Nephron (organoid): ENCODE measurements around the gene SRBD1.

Experiments used
- H3K27ac Mint-ChIP-seq, 3 experiments: 2 replicates each; pipeline ENCODE4 v1.8.0; 2020; ENCODE audit warnings: mixed read lengths in 3 of 3, mild to moderate bottlenecking in 2 of 3, moderate library complexity in 1 of 3
- H3K27me3 Mint-ChIP-seq: 2 replicates; pipeline ENCODE4 v1.8.0; 2021; ENCODE audit warnings: low read depth, mild to moderate bottlenecking, moderate library complexity, mixed read lengths
- H3K36me3 Mint-ChIP-seq: 2 replicates; pipeline ENCODE4 v1.8.0; 2020; ENCODE audit warnings: low read depth, mixed read lengths
- H3K4me1 Mint-ChIP-seq: 2 replicates; pipeline ENCODE4 v1.8.0; 2020; ENCODE audit warnings: mixed read lengths
- H3K4me3 Mint-ChIP-seq, 3 experiments: 2 replicates each; pipeline ENCODE4 v1.8.0; 2020; ENCODE audit warnings: mild to moderate bottlenecking in 3 of 3, mixed read lengths in 3 of 3, moderate library complexity in 2 of 3
- H3K9me3 Mint-ChIP-seq: 2 replicates; pipeline ENCODE4 v1.8.0; 2020; ENCODE audit warnings: mixed read lengths
- TF ChIP-seq, protein P1 (sequence below), 3 experiments: fragments of 200-600 bp; sonication (generic); IDR thresholded peaks; one replicate each; pipeline ENCODE4 v1.5.0; 2021; ENCODE audit warnings: antibody characterized with exemption in 3 of 3; ENCODE audit not compliant: unreplicated experiment in 3 of 3

Gene SRBD1

DNA sequence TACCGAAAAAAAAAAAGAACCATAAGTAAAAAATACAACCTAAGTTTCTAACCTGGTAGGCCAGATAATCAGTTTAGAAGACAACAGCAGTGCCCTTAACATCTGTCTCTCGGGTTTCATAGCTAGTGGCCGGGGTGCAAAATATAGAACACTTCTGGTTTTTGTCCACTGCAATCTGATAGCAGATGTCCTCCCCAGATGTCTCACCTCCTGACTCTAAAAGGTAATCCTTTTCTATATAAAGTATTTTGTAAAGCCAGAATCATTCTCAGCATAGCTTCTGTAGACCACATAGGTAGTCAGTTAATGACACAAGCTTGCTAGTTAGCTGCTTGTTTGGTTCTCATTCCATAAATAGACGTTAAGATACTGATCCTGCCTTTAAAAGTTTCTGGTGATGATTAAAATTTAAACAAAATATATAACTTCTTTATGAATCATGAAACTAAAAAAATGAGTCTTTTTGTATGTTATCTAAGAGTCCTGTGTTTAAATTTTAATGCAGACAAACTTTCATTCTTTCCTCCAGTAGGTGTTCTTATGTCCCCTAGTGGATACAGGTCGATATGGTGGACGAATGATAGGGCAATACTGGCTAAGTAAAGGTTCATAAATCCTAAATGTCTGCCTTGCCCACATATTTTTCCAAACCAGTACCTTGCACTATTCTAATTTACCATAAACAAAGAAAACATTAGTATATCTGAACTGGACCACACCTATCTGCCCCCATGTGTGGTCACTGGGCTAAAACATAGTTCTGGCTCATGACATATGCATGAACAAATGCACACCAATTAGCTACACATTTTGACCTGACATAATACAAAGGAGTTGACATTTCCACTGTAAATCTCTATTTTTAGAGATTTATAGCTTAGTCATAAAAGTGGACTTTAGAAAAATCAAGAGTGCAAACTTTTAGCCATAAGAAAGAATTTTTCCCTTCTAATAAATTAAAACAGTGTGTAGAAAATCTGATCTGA lies 171.0 kb downstream of the SRBD1 start:
- TF ChIP-seq, protein P1, sequence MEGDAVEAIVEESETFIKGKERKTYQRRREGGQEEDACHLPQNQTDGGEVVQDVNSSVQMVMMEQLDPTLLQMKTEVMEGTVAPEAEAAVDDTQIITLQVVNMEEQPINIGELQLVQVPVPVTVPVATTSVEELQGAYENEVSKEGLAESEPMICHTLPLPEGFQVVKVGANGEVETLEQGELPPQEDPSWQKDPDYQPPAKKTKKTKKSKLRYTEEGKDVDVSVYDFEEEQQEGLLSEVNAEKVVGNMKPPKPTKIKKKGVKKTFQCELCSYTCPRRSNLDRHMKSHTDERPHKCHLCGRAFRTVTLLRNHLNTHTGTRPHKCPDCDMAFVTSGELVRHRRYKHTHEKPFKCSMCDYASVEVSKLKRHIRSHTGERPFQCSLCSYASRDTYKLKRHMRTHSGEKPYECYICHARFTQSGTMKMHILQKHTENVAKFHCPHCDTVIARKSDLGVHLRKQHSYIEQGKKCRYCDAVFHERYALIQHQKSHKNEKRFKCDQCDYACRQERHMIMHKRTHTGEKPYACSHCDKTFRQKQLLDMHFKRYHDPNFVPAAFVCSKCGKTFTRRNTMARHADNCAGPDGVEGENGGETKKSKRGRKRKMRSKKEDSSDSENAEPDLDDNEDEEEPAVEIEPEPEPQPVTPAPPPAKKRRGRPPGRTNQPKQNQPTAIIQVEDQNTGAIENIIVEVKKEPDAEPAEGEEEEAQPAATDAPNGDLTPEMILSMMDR (IDR thresholded peaks at IDR 0.05; ENCODE audit: unreplicated experiment in 3 of 3): no peak
- peaks cover 32% of the 10 kb centered on the region for H3K4me1 Mint-ChIP-seq

DNA sequence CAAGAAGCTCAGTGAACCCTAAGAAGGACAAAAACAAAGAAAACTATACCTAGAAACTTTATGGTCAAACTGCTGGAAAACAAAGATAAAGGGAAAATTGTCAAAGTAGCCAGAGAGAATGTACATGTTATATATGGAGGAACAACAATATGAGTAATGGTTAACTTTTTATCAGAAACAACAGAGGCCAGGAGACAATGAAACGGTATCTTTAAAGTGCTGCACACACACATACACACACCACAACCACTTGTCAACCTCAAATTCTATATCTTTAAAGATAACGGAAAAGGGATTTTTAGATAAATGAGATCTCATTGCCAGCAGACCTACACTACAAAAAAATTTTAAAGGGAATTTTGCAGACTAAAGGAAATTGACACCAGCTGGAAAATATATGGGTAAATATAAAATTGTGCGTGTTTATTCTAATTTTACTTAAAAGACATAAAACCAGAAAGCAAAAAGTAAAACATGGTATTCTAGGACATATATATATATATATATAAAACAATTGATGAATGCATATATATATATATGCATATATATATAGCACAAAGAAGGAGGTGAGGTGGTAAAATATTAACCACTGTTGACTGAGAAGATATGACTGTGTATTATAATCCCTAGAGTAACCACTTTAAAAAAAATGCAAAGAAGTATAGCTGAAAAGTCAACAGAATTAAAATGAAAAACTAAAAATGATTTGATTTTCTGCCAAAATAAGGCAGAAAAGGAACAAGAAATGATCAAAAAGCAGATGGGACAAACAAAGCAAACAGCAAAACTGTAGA lies 172.0 kb downstream of the SRBD1 start:
- TF ChIP-seq, protein P1 (IDR thresholded peaks at IDR 0.05; ENCODE audit: unreplicated experiment in 3 of 3): no peak

More for the DNA sequence above, 171.0 kb downstream of the SRBD1 start:
- peaks cover 37% of the 10 kb centered on the region for H3K36me3 Mint-ChIP-seq
- H3K9me3 Mint-ChIP-seq: peaks cover 19% of the 10 kb centered on the region
- no peak overlapping the region for H3K4me3 Mint-ChIP-seq
- H3K27ac Mint-ChIP-seq: peak overlapping the region; percentile 7 to 55 (median 15)
- no peaks in the 10 kb centered on the region for H3K27me3 Mint-ChIP-seq

DNA sequence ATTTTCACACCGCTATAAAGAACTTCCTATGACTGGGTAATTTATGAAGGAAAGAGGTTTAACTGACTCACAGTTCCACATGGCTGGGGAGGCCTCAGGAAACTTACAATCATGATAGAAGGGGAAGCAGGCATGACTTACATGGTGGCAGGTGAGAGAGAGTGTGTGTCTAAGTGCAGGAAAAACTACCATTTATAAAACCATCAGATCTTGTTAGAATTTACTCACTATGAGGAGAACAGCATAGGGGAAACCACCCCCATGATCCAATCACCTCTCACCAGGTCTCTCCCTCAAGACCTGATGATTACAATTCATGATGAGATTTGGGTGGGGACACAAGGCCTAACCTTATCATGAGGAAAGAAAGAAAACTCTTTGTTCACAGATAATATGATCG lies 174.6 kb downstream of the SRBD1 start:
- TF ChIP-seq, protein P1 (IDR thresholded peaks at IDR 0.05; ENCODE audit: unreplicated experiment in 3 of 3): no peak
- no peak overlapping the region for H3K4me3 Mint-ChIP-seq
- H3K4me1 Mint-ChIP-seq: peaks cover 20% of the 10 kb centered on the region
- H3K36me3 Mint-ChIP-seq: peaks cover 45% of the 10 kb centered on the region
- H3K27me3 Mint-ChIP-seq: no peaks in the 10 kb centered on the region
- H3K27ac Mint-ChIP-seq: no peak overlapping the region
- peaks cover 19% of the 10 kb centered on the region for H3K9me3 Mint-ChIP-seq

More for the DNA sequence above, 172.0 kb downstream of the SRBD1 start:
- H3K27me3 Mint-ChIP-seq: no peaks in the 10 kb centered on the region
- no peak overlapping the region for H3K4me3 Mint-ChIP-seq
- H3K4me1 Mint-ChIP-seq: peaks cover 28% of the 10 kb centered on the region
- H3K27ac Mint-ChIP-seq: no peak overlapping the region
- peaks cover 19% of the 10 kb centered on the region for H3K9me3 Mint-ChIP-seq
- peaks cover 41% of the 10 kb centered on the region for H3K36me3 Mint-ChIP-seq

DNA sequence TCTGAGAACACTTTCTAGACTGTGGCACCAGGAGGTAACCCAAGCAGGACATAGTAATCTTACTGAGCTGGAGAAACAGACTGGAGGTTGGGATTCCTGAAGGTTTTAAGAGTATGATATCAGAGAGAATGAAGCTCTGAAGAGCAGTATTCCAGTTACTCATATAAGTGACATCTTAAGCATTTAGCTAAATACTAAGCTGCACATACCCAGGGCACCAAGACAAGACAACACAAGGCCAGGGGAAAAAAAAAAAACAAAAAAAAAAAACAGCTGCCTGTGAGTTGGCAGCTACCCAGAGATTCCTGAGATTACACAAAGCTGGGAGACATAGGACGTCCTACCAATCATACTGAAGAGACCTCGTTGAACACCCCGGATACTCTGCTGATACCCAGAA lies 175.8 kb downstream of the SRBD1 start:
- TF ChIP-seq, protein P1 (IDR thresholded peaks at IDR 0.05; ENCODE audit: unreplicated experiment in 3 of 3): no peak
- Mint-ChIP-seq H3K4me1 (peaks cover 14% of the 10 kb centered on the region), H3K36me3 (peaks cover 56% of the 10 kb centered on the region), H3K27ac (no peak overlapping the region), H3K4me3 (no peak overlapping the region), H3K9me3 (peaks cover 27% of the 10 kb centered on the region), H3K27me3 (no peaks in the 10 kb centered on the region)

DNA sequence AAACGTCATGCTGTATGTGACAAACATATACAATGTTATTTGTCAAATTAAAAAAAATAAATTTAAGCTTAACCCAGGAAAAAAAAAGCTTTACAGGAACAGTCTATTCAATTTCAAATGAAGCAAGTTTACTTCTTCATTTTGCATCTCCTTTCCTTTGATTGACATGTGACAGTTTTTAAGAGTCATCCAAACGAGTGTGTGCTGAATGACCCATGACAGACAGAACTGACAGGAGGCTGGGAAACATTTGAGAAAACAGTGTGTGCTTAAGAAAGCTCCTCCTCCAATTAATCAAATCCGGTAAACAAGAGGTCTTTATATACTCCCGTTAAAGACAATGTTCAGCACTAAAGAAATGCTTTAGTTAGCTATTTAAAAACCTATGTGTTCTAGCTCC lies 177.7 kb downstream of the SRBD1 start:
- no peaks in the 10 kb centered on the region for H3K27me3 Mint-ChIP-seq
- H3K36me3 Mint-ChIP-seq: peaks cover 71% of the 10 kb centered on the region
- TF ChIP-seq, protein P1 (IDR thresholded peaks at IDR 0.05; ENCODE audit: unreplicated experiment in 3 of 3): no peak
- H3K27ac Mint-ChIP-seq: no peak overlapping the region
- H3K9me3 Mint-ChIP-seq: peaks cover 42% of the 10 kb centered on the region
- no peak overlapping the region for H3K4me3 Mint-ChIP-seq
- H3K4me1 Mint-ChIP-seq: peaks cover under 1% of the 10 kb centered on the region
